ENCODE data around the gene SLC1A4.

Gene SLC1A4

DNA sequence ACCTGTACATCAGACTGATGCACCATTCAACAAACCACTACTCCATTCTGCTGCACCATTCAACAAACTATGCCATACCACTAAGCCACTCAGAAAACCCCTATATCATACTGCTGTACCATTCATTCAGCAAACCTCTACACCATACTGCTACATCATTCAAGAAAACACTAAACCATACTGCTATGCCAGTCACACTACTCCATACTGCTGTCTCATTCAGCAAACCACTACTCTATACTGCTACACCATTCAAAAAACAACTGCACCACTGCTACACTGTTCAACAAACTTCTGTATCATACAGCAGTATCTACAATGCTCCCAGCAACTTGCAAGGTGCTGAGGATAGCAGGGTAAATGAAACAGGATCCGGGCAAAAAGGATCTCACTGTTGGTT lies 12.9 kb upstream of the SLC1A4 start:
- Mint-ChIP-seq H3K9me3 (ENCODE audit: low read depth) (no peaks in the 10 kb centered on the region), H3K4me1 (ENCODE audit: low read depth) (no peaks in the 10 kb centered on the region), H3K27me3 (no peaks in the 10 kb centered on the region), H3K4me3 (no peak overlapping the region), H3K36me3 (peaks cover 1% of the 10 kb centered on the region), H3K27ac (no peak overlapping the region)

- no peaks in the 10 kb centered on the region for H3K27me3 Mint-ChIP-seq
- peaks cover 4% of the 10 kb centered on the region for H3K4me1 Mint-ChIP-seq (ENCODE audit: low read depth)
- no peak overlapping the region for H3K4me3 Mint-ChIP-seq
- no peak overlapping the region for H3K27ac Mint-ChIP-seq
- no peaks in the 10 kb centered on the region for H3K9me3 Mint-ChIP-seq (ENCODE audit: low read depth)
- no peaks in the 10 kb centered on the region for H3K36me3 Mint-ChIP-seq
These were observed 10.5 kb upstream of the SLC1A4 start for GRCh38 chr2:64978514-64979268.

DNA sequence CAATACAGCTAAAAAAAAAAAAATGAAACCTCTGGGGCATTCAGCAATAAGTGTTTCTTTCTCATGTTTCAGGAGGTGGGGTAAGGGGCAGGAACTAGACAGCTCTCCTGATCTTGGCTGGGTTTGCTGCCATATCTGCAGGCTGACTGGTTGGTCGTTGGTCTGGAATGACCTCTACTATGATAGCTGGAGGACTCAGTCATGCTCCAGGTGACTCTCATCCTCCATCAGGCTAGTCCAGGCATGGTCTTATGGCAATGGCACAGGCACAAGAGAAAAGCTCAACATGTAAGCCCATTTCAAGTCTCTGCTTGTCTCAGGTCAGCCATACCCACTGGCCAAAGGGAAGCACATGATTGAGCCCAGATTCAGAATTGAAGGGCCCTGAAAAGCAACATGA lies 9.5 kb upstream of the SLC1A4 start:
- peaks cover 4% of the 10 kb centered on the region for H3K4me1 Mint-ChIP-seq (ENCODE audit: low read depth)
- no peak overlapping the region for H3K4me3 Mint-ChIP-seq
- no peak overlapping the region for H3K27ac Mint-ChIP-seq
- H3K27me3 Mint-ChIP-seq, result no peaks in the 10 kb centered on the region
- no peaks in the 10 kb centered on the region for H3K9me3 Mint-ChIP-seq (ENCODE audit: low read depth)
- no peaks in the 10 kb centered on the region for H3K36me3 Mint-ChIP-seq

- H3K4me3 Mint-ChIP-seq, result no peak overlapping the region
- H3K4me1 Mint-ChIP-seq (ENCODE audit: low read depth), result peaks cover 4% of the 10 kb centered on the region
- no peaks in the 10 kb centered on the region for H3K36me3 Mint-ChIP-seq
- H3K9me3 Mint-ChIP-seq (ENCODE audit: low read depth), result no peaks in the 10 kb centered on the region
- H3K27me3 Mint-ChIP-seq, result no peaks in the 10 kb centered on the region
- H3K27ac Mint-ChIP-seq, result no peak overlapping the region
These were observed 9.0 kb upstream of the SLC1A4 start for GRCh38 chr2:64980183-64980582.

DNA sequence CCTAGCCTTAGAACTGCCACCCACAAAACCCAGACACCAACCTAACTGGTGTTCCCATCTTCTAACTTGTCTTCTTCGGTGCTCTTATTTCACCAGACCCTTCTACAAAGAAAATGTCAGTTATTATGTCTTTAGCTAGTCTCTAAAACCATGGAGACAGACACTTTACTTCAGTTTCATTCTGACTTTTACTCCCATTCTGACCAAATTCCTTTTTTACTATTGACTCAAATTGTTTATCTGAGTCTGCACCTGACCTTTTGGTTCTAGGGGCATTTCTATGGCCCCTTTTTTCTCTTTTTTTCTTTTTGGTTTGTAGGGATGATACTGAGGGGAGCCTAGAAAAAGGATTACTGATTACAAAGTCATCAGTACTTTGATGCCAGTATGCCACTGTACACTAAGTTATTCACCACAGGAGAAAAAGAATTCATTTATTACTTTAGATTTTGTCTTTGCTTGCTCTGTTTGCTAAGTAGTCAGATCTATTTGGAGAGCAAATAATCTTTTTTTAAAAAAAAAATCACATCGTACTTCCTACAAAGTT lies 6.8 kb upstream of the SLC1A4 start:
- peaks cover 6% of the 10 kb centered on the region for H3K4me1 Mint-ChIP-seq (ENCODE audit: low read depth)
- H3K36me3 Mint-ChIP-seq, result no peaks in the 10 kb centered on the region
- H3K4me3 Mint-ChIP-seq, result no peak overlapping the region
- no peaks in the 10 kb centered on the region for H3K9me3 Mint-ChIP-seq (ENCODE audit: low read depth)
- no peak overlapping the region for H3K27ac Mint-ChIP-seq
- no peaks in the 10 kb centered on the region for H3K27me3 Mint-ChIP-seq

- Mint-ChIP-seq H3K9me3 (ENCODE audit: low read depth) (no peaks in the 10 kb centered on the region), H3K27me3 (no peaks in the 10 kb centered on the region), H3K27ac (no peak overlapping the region), H3K4me3 (no peak overlapping the region), H3K4me1 (ENCODE audit: low read depth) (peaks cover 6% of the 10 kb centered on the region), H3K36me3 (no peaks in the 10 kb centered on the region)
These were observed 6.3 kb upstream of the SLC1A4 start for GRCh38 chr2:64982932-64983331.

DNA sequence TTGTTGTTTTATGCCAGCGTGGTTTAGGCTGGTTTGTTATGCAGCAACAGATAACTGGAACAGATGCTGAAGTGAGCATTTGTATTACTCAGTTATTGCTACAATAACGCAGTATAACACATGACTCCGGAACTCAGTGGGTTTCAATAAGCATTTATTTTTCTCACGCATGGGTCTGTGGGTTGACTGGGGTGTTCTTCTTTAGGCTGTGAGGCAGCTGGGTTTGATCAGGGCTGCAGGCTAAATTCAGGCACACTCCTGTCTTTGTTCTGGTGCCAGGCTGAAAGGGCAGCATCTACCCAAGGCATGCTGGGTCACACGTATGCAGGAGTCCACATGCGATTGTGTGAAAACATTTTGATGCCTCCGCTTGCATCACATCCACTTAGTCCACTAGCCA lies 3.8 kb upstream of the SLC1A4 start:
- H3K4me1 Mint-ChIP-seq (ENCODE audit: low read depth), result peaks cover 14% of the 10 kb centered on the region
- no peaks in the 10 kb centered on the region for H3K36me3 Mint-ChIP-seq
- no peak overlapping the region for H3K4me3 Mint-ChIP-seq
- no peaks in the 10 kb centered on the region for H3K9me3 Mint-ChIP-seq (ENCODE audit: low read depth)
- H3K27me3 Mint-ChIP-seq, result peaks cover 2% of the 10 kb centered on the region
- H3K27ac Mint-ChIP-seq, result no peak overlapping the region

GRCh38 chr2:64987001-64987955 lies 1.9 kb upstream of the SLC1A4 start:
- H3K9me3 Mint-ChIP-seq (ENCODE audit: low read depth), result no peaks in the 10 kb centered on the region
- H3K27me3 Mint-ChIP-seq, result peaks cover 4% of the 10 kb centered on the region
- H3K27ac Mint-ChIP-seq, result no peak overlapping the region
- H3K4me1 Mint-ChIP-seq (ENCODE audit: low read depth), result peaks cover 18% of the 10 kb centered on the region
- H3K36me3 Mint-ChIP-seq, result no peaks in the 10 kb centered on the region
- H3K4me3 Mint-ChIP-seq, result peak overlapping the region; percentile 64

- Mint-ChIP-seq H3K36me3 (no peaks in the 10 kb centered on the region), H3K4me3 (peak overlapping the region; percentile 86), H3K4me1 (ENCODE audit: low read depth) (peaks cover 16% of the 10 kb centered on the region), H3K27ac (peak overlapping the region; percentile 55), H3K9me3 (ENCODE audit: low read depth) (no peaks in the 10 kb centered on the region), H3K27me3 (peaks cover 5% of the 10 kb centered on the region)
These were observed 1.2 kb upstream of the SLC1A4 start for GRCh38 chr2:64987956-64988419.

GRCh38 chr2:64988420-64989125 lies 626 bp upstream of the SLC1A4 start:
- Mint-ChIP-seq H3K9me3 (ENCODE audit: low read depth) (no peaks in the 10 kb centered on the region), H3K27ac (peak overlapping the region; percentile 55), H3K36me3 (peaks cover 2% of the 10 kb centered on the region), H3K4me3 (peak overlapping the region; percentile 86), H3K4me1 (ENCODE audit: low read depth) (peaks cover 16% of the 10 kb centered on the region), H3K27me3 (peaks cover 5% of the 10 kb centered on the region)

DNA sequence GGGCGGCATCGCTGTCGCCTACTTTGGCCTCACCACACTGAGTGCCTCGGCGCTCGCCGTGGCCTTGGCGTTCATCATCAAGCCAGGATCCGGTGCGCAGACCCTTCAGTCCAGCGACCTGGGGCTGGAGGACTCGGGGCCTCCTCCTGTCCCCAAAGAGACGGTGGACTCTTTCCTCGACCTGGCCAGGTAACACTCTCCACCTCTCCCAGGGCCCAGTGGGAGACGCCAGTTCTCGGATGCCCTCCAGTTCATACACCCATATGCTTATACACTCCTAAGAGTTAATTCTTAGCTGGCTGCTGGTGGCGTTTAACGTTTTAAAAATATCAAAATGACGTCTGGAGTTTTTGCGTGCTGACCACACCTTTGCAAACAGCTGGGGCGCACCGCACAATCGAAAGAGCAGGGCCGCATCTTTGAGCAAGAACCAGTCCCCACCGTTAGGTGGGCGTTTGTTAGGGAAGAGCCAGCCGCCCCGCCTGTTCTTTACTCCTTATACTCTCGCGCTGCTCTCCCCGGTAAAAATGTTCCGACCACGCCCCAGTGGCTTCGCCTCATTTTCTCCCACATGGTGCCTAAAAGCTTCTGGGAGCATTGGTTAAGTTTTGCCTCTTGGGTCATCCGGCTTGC lies 899 bp downstream of the SLC1A4 start:
- Mint-ChIP-seq H3K4me1 (ENCODE audit: low read depth) (peaks cover 16% of the 10 kb centered on the region), H3K36me3 (peaks cover 4% of the 10 kb centered on the region), H3K27ac (peak overlapping the region; percentile 19), H3K27me3 (peaks cover 5% of the 10 kb centered on the region), H3K9me3 (ENCODE audit: low read depth) (no peaks in the 10 kb centered on the region), H3K4me3 (peak overlapping the region; percentile 83)

GRCh38 chr2:64990876-64991275 lies 1.7 kb downstream of the SLC1A4 start:
- peak overlapping the region; percentile 83 for H3K4me3 Mint-ChIP-seq

GRCh38 chr2:64992218-64992617 lies 3.0 kb downstream of the SLC1A4 start:
- peaks cover 5% of the 10 kb centered on the region for H3K27me3 Mint-ChIP-seq
- H3K36me3 Mint-ChIP-seq, result peaks cover 6% of the 10 kb centered on the region
- H3K9me3 Mint-ChIP-seq (ENCODE audit: low read depth), result no peaks in the 10 kb centered on the region
- H3K4me1 Mint-ChIP-seq (ENCODE audit: low read depth), result peaks cover 14% of the 10 kb centered on the region
- H3K4me3 Mint-ChIP-seq, result no peak overlapping the region
- H3K27ac Mint-ChIP-seq, result no peak overlapping the region

More at GRCh38 chr2:64990876-64991275, 1.7 kb downstream of the SLC1A4 start:
- peaks cover 4% of the 10 kb centered on the region for H3K36me3 Mint-ChIP-seq
- peaks cover 16% of the 10 kb centered on the region for H3K4me1 Mint-ChIP-seq (ENCODE audit: low read depth)
- peaks cover 5% of the 10 kb centered on the region for H3K27me3 Mint-ChIP-seq
- no peaks in the 10 kb centered on the region for H3K9me3 Mint-ChIP-seq (ENCODE audit: low read depth)
- H3K27ac Mint-ChIP-seq, result no peak overlapping the region

- Mint-ChIP-seq H3K4me3 (no peak overlapping the region), H3K27ac (no peak overlapping the region), H3K27me3 (peaks cover 5% of the 10 kb centered on the region), H3K9me3 (ENCODE audit: low read depth) (no peaks in the 10 kb centered on the region), H3K36me3 (peaks cover 6% of the 10 kb centered on the region), H3K4me1 (ENCODE audit: low read depth) (peaks cover 14% of the 10 kb centered on the region)
These were observed 3.8 kb downstream of the SLC1A4 start for GRCh38 chr2:64992990-64993389.

Measured in activated naive CD8-positive, alpha-beta T cell (primary cell).